ENCODE measurements around the gene TMEM219. TPM values are rescaled to one million over a fixed set of nuclear protein-coding genes. Genes with fewer than 3 reads are reported as not detected.

TMEM219 gene
- total and polyA plus RNA-seq, 2 donors (not counting 3 experiments of a cell fraction or from before 2014, with no cell fraction given), result 110 to 182 TPM

- Histone ChIP-seq H2AFZ (ENCODE audit: low read depth, low read length) (no peak overlapping the region), H3K27me3 (ENCODE audit: control insufficient read depth in 2 of 2, insufficient read depth in 2 of 2, low read length in 2 of 2) (no peaks in the 10 kb centered on the region), H3K4me1 (ENCODE audit: control insufficient read depth, extremely low read depth, insufficient read depth, low read length) (peaks cover 4% of the 10 kb centered on the region), H3K79me2 (ENCODE audit: control insufficient read depth, insufficient read depth, low read length) (no peaks in the 10 kb centered on the region), H3K9me3 (replicated peaks; ENCODE audit: control insufficient read depth, insufficient read depth, low read length) (no peaks in the 10 kb centered on the region), H3K4me3 (replicated peaks in 1 of 3; ENCODE audit: insufficient read depth in 1 of 3, low read depth in 1 of 3, low read length in 3 of 3) (no peak overlapping the region), H3K9ac (replicated peaks; ENCODE audit: extremely low read depth, insufficient read depth, low read length) (no peak overlapping the region), H3K9me1 (replicated peaks; ENCODE audit: control insufficient read depth, extremely low read depth, insufficient read depth, low read length) (no peaks in the 10 kb centered on the region), H4K20me1 (replicated peaks; ENCODE audit: control insufficient read depth, extremely low read depth, insufficient read depth, low read length) (no peaks in the 10 kb centered on the region), H3K36me3 (ENCODE audit: control insufficient read depth in 2 of 2, extremely low read depth in 1 of 2, insufficient read depth in 2 of 2, low read length in 2 of 2) (peaks cover 0 to 5% of the 10 kb centered on the region in 2 experiments), H3K27ac (ENCODE audit: insufficient read depth, low read depth, low read length) (no peak overlapping the region), H3K4me2 (ENCODE audit: insufficient read depth, low read length) (no peak overlapping the region)
- dilution Hi-C loops (cut with MboI; ENCODE audit: extremely low pct_ligation_motif_present, low sequenced_read_pairs) (no loop called here), intact Hi-C loops (cut with micrococcal nuclease) (no loop called here)
- no TSS peak for BruUV-seq (replicated peaks)
- ChIA-PET POLR2A (no interaction called here), CTCF (no interaction called here)
- TF ChIP-seq MAX (IDR thresholded peaks at IDR 0.05; ENCODE audit: insufficient read depth, insufficient read length), result no peak
- TF ChIP-seq JUN (IDR thresholded peaks at IDR 0.05; ENCODE audit: borderline replicate concordance, insufficient read depth, insufficient read length, low read depth), result no peak
- TF ChIP-seq MYC (IDR thresholded peaks at IDR 0.05; ENCODE audit: low read depth, low read length), result no peak
- TF ChIP-seq GATA2 (IDR thresholded peaks at IDR 0.05; ENCODE audit: insufficient read depth, insufficient read length, low read depth, low read length), result no peak
- no peak for TF ChIP-seq FOS (IDR thresholded peaks at IDR 0.05; ENCODE audit: borderline replicate concordance, insufficient read depth, low read length)
- TF ChIP-seq CTCF (IDR thresholded peaks at IDR 0.05; ENCODE audit: extremely low read depth in 1 of 2, insufficient read depth in 1 of 2, low read depth in 1 of 2, low read length in 2 of 2), result no peak
- no peak for TF ChIP-seq EZH2 (IDR thresholded peaks at IDR 0.05; ENCODE audit: borderline replicate concordance, low read depth, low read length, severe bottlenecking)
- no peak for TF ChIP-seq POLR2A (IDR thresholded peaks at IDR 0.05; ENCODE audit: low read depth, low read length)
- TF ChIP-seq POLR2AphosphoS5 (IDR thresholded peaks at IDR 0.05; ENCODE audit: insufficient read depth, low read depth, low read length), result no peak
- FAIRE-seq, result no peak
- DNase-seq (ENCODE audit: low read depth, low spot score), result no peak
Measured at GRCh38 chr16:29913514-29913913, 48.4 kb upstream of the TMEM219 start.
